H1 (cell line): ENCODE data around the gene LNPEP. TPM values are rescaled to one million over a fixed set of nuclear protein-coding genes. Genes with fewer than 3 reads are reported as not detected.

Experiments used
- CTCF ChIA-PET: fragments of 300-600 bp; sonication (Branson Sonifier 250); formaldehyde crosslinking; loops from one replicate; lab custom pipeline; 2021; ENCODE audit not compliant: partially characterized antibody; lab: Charles Lee
- POLR2A ChIA-PET: fragments of 300-600 bp; sonication (Branson Sonifier 250); formaldehyde crosslinking; loops from one replicate; lab custom pipeline; 2021; ENCODE audit warnings: inconsistent platforms; ENCODE audit not compliant: partially characterized antibody; lab: Charles Lee
- DNase-seq, 2 experiments: peaks; one replicate each; pipeline versions ENCODE4 v3.0.0 to v3.0.0-alpha.2; 2010 to 2022; ENCODE audit warnings: low spot score in 2 of 2, low read depth in 1 of 2, mixed read lengths in 1 of 2
- FAIRE-seq: peaks from 2 replicates; lab custom pipeline; 2011; peaks lifted over from hg19 to GRCh38; lab: Jason Lieb, UNC
- H2AFZ ChIP-seq: 2 replicates; pipeline ENCODE4 v1.8.1; 2012; ENCODE audit warnings: low read length, inconsistent platforms
- H2AK5ac ChIP-seq: 2 replicates; pipeline ENCODE4 v1.6.1; 2013; ENCODE audit warnings: low read depth, low read length
- H2BK120ac ChIP-seq: replicated peaks from 2 replicates; pipeline ENCODE3; 2013; ENCODE audit warnings: low read depth, low read length, inconsistent platforms
- H2BK12ac ChIP-seq: 2 replicates; pipeline ENCODE4 v1.6.1; 2013; ENCODE audit warnings: low read depth, low read length
- H2BK15ac ChIP-seq: 2 replicates; pipeline ENCODE4 v1.6.1; 2013; ENCODE audit warnings: low read length
- H2BK20ac ChIP-seq: 2 replicates; pipeline ENCODE4 v1.6.1; 2013; ENCODE audit warnings: low read length
- H2BK5ac ChIP-seq: 2 replicates; pipeline ENCODE4 v1.6.1; 2013; ENCODE audit warnings: low read depth, low read length
- H3K14ac ChIP-seq: 2 replicates; pipeline ENCODE4 v1.6.1; 2013; ENCODE audit warnings: inconsistent platforms; ENCODE audit not compliant: insufficient read length
- H3K18ac ChIP-seq: 2 replicates; pipeline ENCODE4 v1.6.1; 2013; ENCODE audit warnings: low read length; ENCODE audit errors: extremely low read depth
- H3K23ac ChIP-seq: 2 replicates; pipeline ENCODE4 v1.6.1; 2013; ENCODE audit warnings: inconsistent platforms; ENCODE audit not compliant: insufficient read length
- H3K23me2 ChIP-seq: 2 replicates; pipeline ENCODE4 v1.6.1; 2013; ENCODE audit warnings: low read depth, low read length
- H3K27ac ChIP-seq: 2 replicates; pipeline ENCODE4 v1.6.1; 2011; ENCODE audit warnings: low read depth, low read length, inconsistent platforms
- H3K27me3 ChIP-seq, 4 experiments: replicated peaks in 1 of 4; 1 replicate in 1 of 4; 2 replicates in 3 of 4; pipeline versions ENCODE4 v1.6.1 to v1.8.1; 2011 to 2013; ENCODE audit warnings: low read length in 3 of 4, mild to moderate bottlenecking in 3 of 4, inconsistent platforms in 2 of 4, mixed read lengths in 2 of 4, moderate library complexity in 1 of 4; ENCODE audit not compliant: control insufficient read depth in 3 of 4, insufficient read depth in 3 of 4; ENCODE audit errors: extremely low read depth in 1 of 4
- H3K36me3 ChIP-seq, 4 experiments: 2 replicates each; pipeline versions ENCODE4 v1.6.1 to v1.8.1; 2011 to 2013; ENCODE audit warnings: mild to moderate bottlenecking in 4 of 4, low read length in 3 of 4, moderate library complexity in 2 of 4, control low read depth in 1 of 4, inconsistent platforms in 1 of 4; ENCODE audit not compliant: insufficient read depth in 4 of 4, control insufficient read depth in 2 of 4
- H3K4ac ChIP-seq: replicated peaks from 2 replicates; pipeline ENCODE3; 2013; ENCODE audit warnings: low read length, low read depth, mixed read lengths, inconsistent platforms; ENCODE audit not compliant: insufficient read length
- H3K4me1 ChIP-seq, 4 experiments: replicated peaks in 1 of 4; 1 replicate in 1 of 4; 2 replicates in 3 of 4; pipeline versions ENCODE4 v1.6.1 to v1.8.1; 2011 to 2013; ENCODE audit warnings: low read length in 3 of 4, inconsistent platforms in 2 of 4, mixed read lengths in 1 of 4; ENCODE audit not compliant: insufficient read depth in 4 of 4, control insufficient read depth in 3 of 4
- H3K4me2 ChIP-seq, 2 experiments: 2 replicates each; pipeline versions ENCODE4 v1.6.1 to v1.8.1; 2011 to 2013; ENCODE audit warnings: low read depth in 2 of 2, low read length in 2 of 2, control low read depth in 1 of 2, inconsistent platforms in 1 of 2, mild to moderate bottlenecking in 1 of 2; ENCODE audit not compliant: insufficient read depth in 1 of 2
- H3K4me3 ChIP-seq, 4 experiments: fragments of 200-600, 300-600 bp in 1 of 4; sonication (generic), shearing (Covaris generic), sonication (Bioruptor Twin) in 1 of 4; 2 replicates each; pipeline versions ENCODE4 v1.5.1 to v1.8.1; 2011 to 2016; ENCODE audit warnings: low read length in 4 of 4, low read depth in 3 of 4, control low read depth in 2 of 4, inconsistent platforms in 2 of 4, mild to moderate bottlenecking in 2 of 4, mixed read lengths in 1 of 4, moderate library complexity in 1 of 4; ENCODE audit not compliant: insufficient read depth in 2 of 4; ENCODE audit errors: extremely low read depth in 1 of 4
- H3K56ac ChIP-seq: replicated peaks from 2 replicates; pipeline ENCODE3; 2013; ENCODE audit warnings: low read depth, mild to moderate bottlenecking, mixed read lengths, low read length, inconsistent platforms; ENCODE audit not compliant: insufficient read length
- H3K79me1 ChIP-seq: 2 replicates; pipeline ENCODE4 v1.6.1; 2013; ENCODE audit warnings: low read depth, low read length, control low read depth
- H3K79me2 ChIP-seq, 2 experiments: 2 replicates each; pipeline versions ENCODE4 v1.6.1 to v1.8.1; 2012 to 2013; ENCODE audit warnings: low read length in 2 of 2, mild to moderate bottlenecking in 2 of 2, inconsistent platforms in 1 of 2; ENCODE audit not compliant: insufficient read depth in 2 of 2, control insufficient read depth in 1 of 2
- H3K9ac ChIP-seq, 4 experiments: replicated peaks in 1 of 4; 1 replicate in 1 of 4; 2 replicates in 3 of 4; pipeline versions ENCODE4 v1.6.1 to v1.8.1; 2011 to 2013; ENCODE audit warnings: low read depth in 3 of 4, low read length in 3 of 4, control low read depth in 2 of 4, mild to moderate bottlenecking in 2 of 4, moderate library complexity in 2 of 4, inconsistent platforms in 1 of 4; ENCODE audit errors: extremely low read depth in 1 of 4
- H3K9me3 ChIP-seq, 2 experiments: 2 replicates each; pipeline versions ENCODE4 v1.6.1 to v1.8.1; 2012 to 2013; ENCODE audit warnings: mild to moderate bottlenecking in 2 of 2, moderate library complexity in 2 of 2, control low read depth in 1 of 2, inconsistent platforms in 1 of 2, low read depth in 1 of 2, low read length in 1 of 2, mixed read lengths in 1 of 2; ENCODE audit not compliant: insufficient read depth in 2 of 2
- H4K20me1 ChIP-seq, 2 experiments: replicated peaks in 1 of 2; 2 replicates each; pipeline versions ENCODE3 to v1.8.1; 2011 to 2013; ENCODE audit warnings: inconsistent platforms in 2 of 2, low read length in 2 of 2, mild to moderate bottlenecking in 1 of 2; ENCODE audit not compliant: insufficient read depth in 2 of 2, control insufficient read depth in 1 of 2
- H4K5ac ChIP-seq: 2 replicates; pipeline ENCODE4 v1.6.1; 2013; ENCODE audit warnings: low read length, low read depth, mixed read lengths, inconsistent platforms; ENCODE audit not compliant: insufficient read length
- H4K8ac ChIP-seq: 2 replicates; pipeline ENCODE4 v1.8.0; 2013; ENCODE audit warnings: mild to moderate bottlenecking, moderate library complexity, low read length, inconsistent platforms; ENCODE audit not compliant: insufficient read depth; ENCODE audit errors: extremely low read depth
- H4K91ac ChIP-seq: replicated peaks from 2 replicates; pipeline ENCODE3; 2013; ENCODE audit warnings: low read length, mixed read lengths, inconsistent platforms; ENCODE audit not compliant: insufficient read length
- ASH2L ChIP-seq: fragments of 200-600, 300-600 bp; sonication (generic); IDR thresholded peaks from one replicate; pipeline ENCODE4 v1.7.1; 2017; ENCODE audit warnings: low read length
- PHF8 ChIP-seq: fragments of 200-600 bp; sonication (generic); conservative IDR thresholded peaks from 2 replicates; pipeline ENCODE4 v1.7.1; 2012; ENCODE audit warnings: low read depth, mild to moderate bottlenecking, inconsistent platforms, low read length, moderate library complexity
- RAD21 ChIP-seq, 2 experiments: IDR thresholded peaks in 1 of 2; conservative IDR thresholded peaks in 1 of 2; 2 replicates each; pipeline ENCODE4 v1.6.1; 2011; ENCODE audit warnings: low read depth in 2 of 2, low read length in 2 of 2, improper control_type of control experiment in 1 of 2, inconsistent platforms in 1 of 2, mild to moderate bottlenecking in 1 of 2, moderate library complexity in 1 of 2
- SIRT6 ChIP-seq: IDR thresholded peaks from one replicate; pipeline ENCODE4 v1.7.1; 2012; ENCODE audit warnings: low read length, inconsistent platforms
- SP4 ChIP-seq: IDR thresholded peaks from 2 replicates; pipeline ENCODE4 v1.6.1; 2012; ENCODE audit warnings: low read length, inconsistent platforms
- SRF ChIP-seq: IDR thresholded peaks from 2 replicates; pipeline ENCODE4 v1.6.1; 2011; ENCODE audit warnings: mild to moderate bottlenecking, low read depth, low read length, moderate library complexity
- WGBS, 2 experiments: shearing (Covaris generic) in 1 of 2; methylation state at CpG; one replicate each; pipeline versions ENCODE4 v1.1.6 to v1.1.7; 2013 to 2015; ENCODE audit warnings: low lambda C conversion rate in 2 of 2, mixed read lengths in 2 of 2, inconsistent platforms in 1 of 2, low coverage in 1 of 2, missing lambda C conversion rate in 1 of 2; ENCODE audit not compliant: insufficient replicate concordance in 2 of 2, insufficient coverage in 1 of 2, insufficient read length in 1 of 2; ENCODE audit errors: extremely low coverage in 1 of 2, missing lambda C conversion rate in 1 of 2; 5-methylcytosine and 5-hydroxymethylcytosine counted together
- polyA plus RNA-seq, 7 experiments: library from polyadenylated mRNA; depleted of rRNA in 3 of 7; stranded (reverse) in 5 of 7; unstranded in 2 of 7; fragments of >200 nt in 5 of 7; fragments of 200-250 nt in 2 of 7; gene quantifications; 1 replicate in 5 of 7; 2 replicates in 1 of 7; 4 replicates in 1 of 7; pipeline versions ENCODE4 v1.2.1 to v1.2.3, GENCODE V29; 2011 to 2013; ENCODE audit warnings: missing spikeins in 2 of 7, mixed read lengths in 2 of 7
- total RNA-seq: library from RNA; stranded (reverse); fragmentation: NEBNext Ultra II Directional; extraction: Animal tissue kit (Norgen Biotek cat#: 25700); gene quantifications from 2 replicates; pipeline ENCODE4 v1.2.1, GENCODE V29; 2021

Gene LNPEP
- total and polyA plus RNA-seq, 2 of the 8 experiments (the other 6 are each of a cell fraction or from before 2014, with no cell fraction given): 1.8 to 4.5 TPM

- no peak overlapping the region for H4K8ac ChIP-seq
- no peak overlapping the region for H3K56ac ChIP-seq
- no peaks in the 10 kb centered on the region for H3K36me3 ChIP-seq
- H3K79me2 ChIP-seq: no peaks in the 10 kb centered on the region
- H3K27me3 ChIP-seq: no peaks in the 10 kb centered on the region
- H3K4me2 ChIP-seq: no peak overlapping the region
- no peaks in the 10 kb centered on the region for H3K4me1 ChIP-seq
- no peak overlapping the region for H3K4me3 ChIP-seq
- FAIRE-seq: no peak
- H4K20me1 ChIP-seq: no peaks in the 10 kb centered on the region
- H3K79me1 ChIP-seq: no peaks in the 10 kb centered on the region
- POLR2A ChIA-PET: interaction anchor here (0.6 kb wide), 1 partner anchor 8 kb away, joined by 3 read pairs; no protein-coding TSS in a partner anchor
- H3K27ac ChIP-seq: no peak overlapping the region
- H3K14ac ChIP-seq: no peak overlapping the region
- H3K23me2 ChIP-seq: no peaks in the 10 kb centered on the region
- TF ChIP-seq ASH2L (no peak), SP4 (no peak), SRF (no peak), RAD21 (IDR thresholded peaks at IDR 0.05 in 1 of 2, conservative IDR thresholded peaks at IDR 0.05 in 1 of 2; ENCODE audit: low read depth in 2 of 2, low read length in 2 of 2) (no peak), PHF8 (no peak), SIRT6 (no peak)
- TF ChIP-seq, all 59 proteins: peak for 0
- DNase-seq: no peak
- Histone ChIP-seq H3K9me3 (no peaks in the 10 kb centered on the region), H2BK20ac (no peak overlapping the region), H2AFZ (no peak overlapping the region), H2BK5ac (no peak overlapping the region), H4K5ac (no peak overlapping the region), H3K4ac (no peak overlapping the region), H3K9ac (no peak overlapping the region), H2BK12ac (no peak overlapping the region), H3K18ac (no peak overlapping the region), H2AK5ac (no peak overlapping the region), H3K23ac (no peak overlapping the region), H4K91ac (no peak overlapping the region), H2BK120ac (no peak overlapping the region), H2BK15ac (no peak overlapping the region)
- CTCF ChIA-PET: interaction anchor here (0.9 to 1.4 kb wide), 2 partner anchors 98 to 215 kb away, joined by 3 to 5 read pairs; no protein-coding TSS in a partner anchor
- 96% methylated on average over 4 of the region's 4 CpGs; no CpG with 5 or more reads in 1 of the 2 experiments for WGBS, 2 experiments
These were observed 30.9 kb downstream of the LNPEP start for GRCh38 chr5:96966801-96967200.
